ENCODE measurements around the gene LHX4.

LHX4 gene

DNA sequence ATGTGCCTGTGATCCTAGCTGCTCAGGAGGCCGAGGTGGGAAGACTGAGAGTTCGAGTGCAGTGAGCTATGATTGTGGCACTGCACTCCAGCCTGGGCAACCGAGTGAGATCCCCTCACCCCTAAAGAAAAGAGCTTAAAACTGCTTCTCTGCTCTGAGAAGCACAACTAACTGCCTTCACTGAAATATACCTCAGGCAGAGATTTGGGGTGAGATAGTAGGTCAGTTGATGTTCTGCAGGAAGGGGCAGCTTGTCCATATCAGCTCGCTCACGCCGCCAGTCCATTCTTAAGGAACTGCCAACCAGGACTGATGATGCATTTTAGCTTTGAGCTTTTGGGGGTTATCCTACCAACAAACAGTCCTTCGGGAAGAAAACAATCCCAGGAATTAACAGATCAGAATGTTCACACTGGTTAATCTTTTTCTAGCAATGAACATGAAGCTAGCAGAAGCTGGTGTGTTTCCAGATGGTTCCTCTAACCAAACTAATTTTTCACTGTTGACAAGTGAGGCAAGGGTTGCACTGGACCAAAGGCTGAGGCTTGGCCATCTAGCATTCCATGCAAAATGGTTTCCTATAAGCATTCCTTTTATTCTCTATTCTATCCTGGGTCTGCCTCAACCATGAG lies 31.6 kb downstream of the LHX4 start:
- no peak overlapping the region for H3K4me3 ChIP-seq (ENCODE audit: low read depth, low read length)
- no peak for TF ChIP-seq CTCF (IDR thresholded peaks at IDR 0.05; ENCODE audit: low read depth, low read length, missing control alignments)
- no peak for DNase-seq (ENCODE audit: low read depth)

- TF ChIP-seq CTCF (IDR thresholded peaks at IDR 0.05; ENCODE audit: low read depth, low read length, missing control alignments): no peak
- no peak overlapping the region for H3K4me3 ChIP-seq (ENCODE audit: low read depth, low read length)
- no peak for DNase-seq (ENCODE audit: low read depth)
These were observed 32.8 kb downstream of the LHX4 start for GRCh38 chr1:180262628-180263488.

DNA sequence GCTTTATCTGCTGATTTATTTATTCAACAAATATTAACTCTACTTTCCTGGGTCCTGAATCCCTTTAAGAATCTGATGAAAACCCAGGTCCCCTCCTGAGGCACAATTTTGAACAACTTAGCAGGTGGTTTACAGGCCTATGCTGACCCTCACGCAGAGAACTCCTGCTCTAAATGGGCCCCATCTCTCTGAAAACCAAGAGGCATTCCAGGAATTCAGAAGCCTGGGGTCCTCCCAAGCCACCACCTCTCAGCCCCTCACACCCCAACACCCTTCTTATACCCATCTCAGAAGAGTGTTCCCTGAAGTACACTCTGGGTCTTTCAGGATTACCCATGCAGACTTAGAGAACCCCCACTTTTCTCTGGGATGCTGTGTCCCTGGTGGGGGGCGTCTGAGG lies 34.5 kb downstream of the LHX4 start:
- TF ChIP-seq CTCF (IDR thresholded peaks at IDR 0.05; ENCODE audit: low read depth, low read length, missing control alignments): no peak
- no peak for DNase-seq (ENCODE audit: low read depth)
- no peak overlapping the region for H3K4me3 ChIP-seq (ENCODE audit: low read depth, low read length)

- no peak for DNase-seq (ENCODE audit: low read depth)
- no peak for TF ChIP-seq CTCF (IDR thresholded peaks at IDR 0.05; ENCODE audit: low read depth, low read length, missing control alignments)
- no peak overlapping the region for H3K4me3 ChIP-seq (ENCODE audit: low read depth, low read length)
These were observed 35.1 kb downstream of the LHX4 start for GRCh38 chr1:180265201-180265600.

DNA sequence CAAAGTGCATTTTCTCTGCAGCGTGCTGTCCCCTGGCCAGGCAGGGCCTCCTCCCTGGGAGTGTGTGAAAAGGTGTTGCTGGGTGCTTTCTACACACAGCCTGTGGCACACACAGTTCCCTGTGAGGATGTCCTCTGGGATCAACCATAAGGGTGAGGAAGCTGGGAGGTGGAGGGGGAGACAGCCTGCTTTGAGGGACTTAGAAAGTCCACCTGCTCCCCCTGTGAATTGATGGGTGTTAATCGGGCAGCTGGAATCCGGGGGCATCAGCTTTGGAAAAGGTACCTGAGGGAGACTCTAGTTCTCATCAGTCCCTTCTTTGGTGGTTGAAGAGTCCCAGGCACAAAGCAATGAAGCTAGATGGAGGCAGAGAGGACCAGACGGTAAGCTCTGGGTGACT lies 35.8 kb downstream of the LHX4 start:
- DNase-seq (ENCODE audit: low read depth): no peak
- no peak for TF ChIP-seq CTCF (IDR thresholded peaks at IDR 0.05; ENCODE audit: low read depth, low read length, missing control alignments)

GRCh38 chr1:180266275-180267210 lies 36.5 kb downstream of the LHX4 start:
- no peak overlapping the region for H3K4me3 ChIP-seq (ENCODE audit: low read depth, low read length)
- no peak for DNase-seq (ENCODE audit: low read depth)
- TF ChIP-seq CTCF (IDR thresholded peaks at IDR 0.05; ENCODE audit: low read depth, low read length, missing control alignments): no peak

More for the DNA sequence above, 35.8 kb downstream of the LHX4 start:
- H3K4me3 ChIP-seq (ENCODE audit: low read depth, low read length): no peak overlapping the region

All from GM12864 (cell line).